D721Med (cell line): ENCODE results near the gene CAMK2D.

Source experiments
- DNase-seq: peaks from one replicate; pipeline ENCODE4 v3.0.0; 2011; ENCODE audit warnings: low spot score; ENCODE audit not compliant: insufficient read length
- FAIRE-seq: peaks from 2 replicates; lab custom pipeline; 2011; peaks lifted over from hg19 to GRCh38; lab: Jason Lieb, UNC
- TF ChIP-seq, protein P1 (sequence below): IDR thresholded peaks from 2 replicates; pipeline ENCODE4 v1.5.1; 2012; ENCODE audit warnings: mild to moderate bottlenecking, control low read depth; ENCODE audit not compliant: insufficient read depth; ENCODE audit errors: missing control alignments

Gene CAMK2D

DNA sequence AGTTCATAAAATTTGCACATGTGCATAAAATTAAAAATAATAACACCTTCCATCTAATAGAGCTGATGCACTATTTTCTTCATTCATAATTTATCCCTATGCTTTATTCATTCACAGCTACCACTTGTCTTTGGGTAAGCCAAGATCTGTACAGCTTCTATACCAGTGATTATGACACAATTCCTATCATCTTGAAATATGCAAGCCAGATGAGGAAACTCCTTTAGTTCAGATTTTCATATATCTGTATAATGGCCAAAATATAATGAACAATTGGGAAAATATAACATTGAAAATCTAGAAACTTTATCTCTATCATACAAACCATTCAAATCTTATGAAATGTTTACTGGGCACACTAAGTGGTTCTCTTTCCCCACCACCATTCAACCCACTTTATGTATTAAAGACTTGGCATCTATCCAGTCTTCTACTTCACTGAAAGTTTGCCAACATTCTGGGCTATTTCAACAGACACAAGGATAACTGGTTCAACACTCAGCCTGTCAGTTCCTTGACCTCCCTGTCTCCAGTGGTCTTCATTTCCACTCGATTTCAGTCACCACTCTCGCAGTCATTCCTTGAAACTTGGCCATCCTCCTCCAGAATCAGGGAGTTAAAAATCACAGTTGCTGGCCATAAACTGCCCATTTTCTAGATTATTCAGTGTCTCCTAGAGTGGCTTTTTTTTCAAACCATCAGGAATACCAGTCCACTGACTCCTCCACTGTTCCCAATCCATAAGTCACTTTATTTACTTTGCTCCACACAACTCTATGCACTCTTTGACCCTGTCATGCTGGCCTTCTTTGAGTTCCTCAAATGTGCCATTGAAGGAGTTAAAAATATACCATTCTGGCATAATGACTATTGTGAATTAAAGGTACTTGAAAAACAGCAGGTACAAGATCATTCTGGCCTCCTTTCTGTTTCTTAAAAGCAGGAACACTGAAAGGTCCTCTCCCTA, 85.5 kb downstream of the CAMK2D start:
- FAIRE-seq (no peak), DNase-seq (no peak)
- TF ChIP-seq, protein P1, sequence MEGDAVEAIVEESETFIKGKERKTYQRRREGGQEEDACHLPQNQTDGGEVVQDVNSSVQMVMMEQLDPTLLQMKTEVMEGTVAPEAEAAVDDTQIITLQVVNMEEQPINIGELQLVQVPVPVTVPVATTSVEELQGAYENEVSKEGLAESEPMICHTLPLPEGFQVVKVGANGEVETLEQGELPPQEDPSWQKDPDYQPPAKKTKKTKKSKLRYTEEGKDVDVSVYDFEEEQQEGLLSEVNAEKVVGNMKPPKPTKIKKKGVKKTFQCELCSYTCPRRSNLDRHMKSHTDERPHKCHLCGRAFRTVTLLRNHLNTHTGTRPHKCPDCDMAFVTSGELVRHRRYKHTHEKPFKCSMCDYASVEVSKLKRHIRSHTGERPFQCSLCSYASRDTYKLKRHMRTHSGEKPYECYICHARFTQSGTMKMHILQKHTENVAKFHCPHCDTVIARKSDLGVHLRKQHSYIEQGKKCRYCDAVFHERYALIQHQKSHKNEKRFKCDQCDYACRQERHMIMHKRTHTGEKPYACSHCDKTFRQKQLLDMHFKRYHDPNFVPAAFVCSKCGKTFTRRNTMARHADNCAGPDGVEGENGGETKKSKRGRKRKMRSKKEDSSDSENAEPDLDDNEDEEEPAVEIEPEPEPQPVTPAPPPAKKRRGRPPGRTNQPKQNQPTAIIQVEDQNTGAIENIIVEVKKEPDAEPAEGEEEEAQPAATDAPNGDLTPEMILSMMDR, result no peak

DNA sequence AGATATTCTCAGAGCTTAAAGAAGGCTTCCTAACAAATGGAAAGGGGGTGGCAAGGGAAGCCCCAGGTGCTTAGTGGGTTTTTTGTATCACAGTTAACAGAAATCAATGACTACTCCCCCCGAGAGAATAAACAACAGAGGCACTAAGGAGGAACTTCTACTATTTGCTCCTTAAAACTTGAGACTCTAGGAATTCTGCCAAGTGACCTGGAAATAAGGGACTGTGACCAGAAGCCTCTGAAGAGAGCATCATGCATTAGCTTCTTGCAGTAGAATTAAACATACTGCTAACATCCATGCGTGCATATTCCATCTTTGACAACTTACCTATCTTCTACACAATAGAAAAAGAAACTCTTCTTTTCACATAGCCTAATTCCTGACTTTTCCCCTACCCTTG, 86.8 kb downstream of the CAMK2D start:
- DNase-seq (no peak), FAIRE-seq (no peak)
- TF ChIP-seq, protein P1, result no peak

DNA sequence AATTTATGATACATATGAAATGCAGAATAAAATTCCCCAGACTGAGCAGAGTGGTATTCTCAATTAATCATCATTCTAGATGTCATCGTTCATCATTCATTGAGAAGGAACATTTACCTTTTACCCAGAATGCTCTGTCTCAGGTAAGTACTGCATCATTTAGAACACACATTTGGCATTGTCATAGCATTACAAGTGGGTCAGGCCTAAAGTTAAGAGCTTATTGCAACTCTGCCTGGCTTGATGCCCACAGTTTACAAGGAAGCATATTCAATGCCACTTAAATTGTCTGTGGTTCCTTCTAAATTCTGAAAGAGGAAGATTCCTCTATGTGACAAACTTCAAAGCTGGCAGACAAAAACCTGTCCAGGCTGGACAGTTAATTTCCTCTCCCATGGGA, 87.3 kb downstream of the CAMK2D start:
- FAIRE-seq, result no peak
- DNase-seq, result no peak
- TF ChIP-seq, protein P1, result no peak

DNA sequence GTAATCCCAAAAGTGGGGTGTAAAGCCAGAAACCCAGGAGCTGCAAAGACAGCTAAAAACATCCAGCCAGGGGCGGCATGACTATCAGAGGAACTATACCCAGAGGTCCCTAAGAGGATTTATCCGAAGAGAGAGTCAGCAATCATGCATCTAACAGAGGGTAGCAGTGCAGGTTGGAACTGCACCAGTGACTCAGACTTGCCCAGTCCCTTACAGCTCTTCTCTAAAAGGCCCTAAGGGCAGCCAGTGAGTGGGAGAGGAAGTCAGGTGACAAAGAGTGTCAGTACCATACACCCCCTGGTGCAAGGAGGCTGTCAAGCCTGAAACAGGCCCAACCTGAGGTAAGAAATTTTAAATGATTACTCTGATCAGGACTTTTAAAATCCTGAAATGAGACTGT, 88.1 kb downstream of the CAMK2D start:
- FAIRE-seq (no peak), DNase-seq (no peak)
- TF ChIP-seq, protein P1, result no peak

DNA sequence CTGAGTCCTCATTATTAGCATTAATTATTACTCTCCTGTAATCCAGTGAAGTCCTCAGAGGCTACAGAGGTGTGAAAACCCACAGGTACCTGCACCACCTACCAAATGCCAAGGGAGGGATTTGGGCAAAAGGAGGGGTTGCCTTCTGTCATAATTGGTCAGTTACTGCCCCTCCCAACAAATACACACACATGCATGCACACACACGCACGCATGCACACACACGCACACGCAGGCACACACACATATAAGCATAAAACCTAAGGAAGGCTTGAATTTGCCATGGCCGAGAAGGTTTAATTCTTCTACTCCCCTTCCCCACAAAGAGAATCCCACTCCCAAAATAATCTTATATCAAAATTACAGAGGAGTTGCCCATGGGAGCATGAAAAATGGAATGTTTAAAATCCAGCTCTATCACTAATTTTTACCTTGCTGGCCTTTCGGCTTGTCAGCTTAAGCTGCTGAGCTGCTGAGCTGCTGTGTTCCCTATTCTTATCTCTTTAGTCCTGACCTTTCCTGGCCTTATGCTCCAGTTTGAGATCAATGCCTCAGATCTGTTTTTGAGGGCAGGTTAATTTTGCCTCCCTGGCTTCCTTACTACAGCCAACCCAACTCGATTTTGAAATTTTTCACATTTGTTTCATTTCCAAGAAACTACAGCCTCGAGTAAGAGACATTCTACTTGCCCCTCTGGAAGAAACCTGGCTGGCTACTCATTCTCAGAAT, 95.0 kb downstream of the CAMK2D start:
- DNase-seq (no peak), FAIRE-seq (no peak)
- TF ChIP-seq, protein P1, result no peak

DNA sequence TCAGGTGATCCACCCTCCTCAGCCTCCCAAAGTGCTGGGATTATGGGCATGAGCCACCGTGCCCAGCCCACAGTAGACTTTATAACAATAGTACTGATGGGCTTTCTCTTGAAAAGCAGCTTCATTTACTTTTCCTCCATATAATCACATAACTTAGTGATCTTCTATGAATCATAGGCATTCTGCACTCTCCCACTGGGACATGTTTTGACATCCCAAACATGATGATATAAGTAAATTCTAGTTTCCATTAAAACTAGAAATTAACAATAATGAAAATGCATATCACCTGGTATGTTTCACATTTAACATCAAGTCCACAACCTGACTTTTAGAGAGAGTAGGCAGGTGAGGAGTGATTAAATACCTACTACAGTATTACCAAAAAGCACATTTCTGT, 96.5 kb downstream of the CAMK2D start:
- FAIRE-seq (no peak), DNase-seq (no peak)
- TF ChIP-seq, protein P1, result no peak
